HepG2 (cell line): ENCODE measurements around the gene PRR35. TPM values are rescaled to one million over a fixed set of nuclear protein-coding genes. Genes with fewer than 3 reads are reported as not detected.

Experiments
- ATAD3A ChIP-seq: sonication (generic); formaldehyde crosslinking; IDR thresholded peaks from 2 replicates; pipeline ENCODE4 v1.4.0; 2020; ENCODE audit warnings: missing genetic modification reagents
- BRF2 ChIP-seq: sonication (generic); formaldehyde crosslinking; IDR thresholded peaks from 2 replicates; pipeline ENCODE4 v1.8.1; 2022; ENCODE audit warnings: mild to moderate bottlenecking, missing genetic modification reagents
- HMG20B ChIP-seq: conservative IDR thresholded peaks from 2 replicates; pipeline ENCODE4 v1.6.1; 2016; ENCODE audit warnings: missing genetic modification reagents, missing compliant biosample characterization
- JARID2 ChIP-seq: sonication (generic); formaldehyde crosslinking; IDR thresholded peaks from 2 replicates; pipeline ENCODE4 v1.8.1; 2023; ENCODE audit warnings: missing genetic modification reagents, inconsistent platforms; ENCODE audit not compliant: insufficient replicate concordance
- KDM6A ChIP-seq: IDR thresholded peaks from 2 replicates; pipeline ENCODE4 v1.6.1; 2016; ENCODE audit warnings: low read depth
- MEF2D ChIP-seq: sonication (generic); formaldehyde crosslinking; IDR thresholded peaks from 2 replicates; pipeline ENCODE4 v1.5.1; 2020; ENCODE audit warnings: mild to moderate bottlenecking, missing genetic modification reagents
- MIXL1 ChIP-seq: IDR thresholded peaks from 2 replicates; pipeline ENCODE4 v1.6.1; 2016
- MTA1 ChIP-seq: sonication (generic); formaldehyde crosslinking; IDR thresholded peaks from 2 replicates; pipeline ENCODE4 v1.4.0; 2020; ENCODE audit warnings: missing genetic modification reagents, mild to moderate bottlenecking, borderline replicate concordance
- MXD3 ChIP-seq: IDR thresholded peaks from 2 replicates; pipeline ENCODE4 v1.6.1; 2016; ENCODE audit warnings: mild to moderate bottlenecking, missing biosample characterization, missing genetic modification reagents
- PATZ1 ChIP-seq: sonication (generic); formaldehyde crosslinking; IDR thresholded peaks from 2 replicates; pipeline ENCODE4 v1.4.0; 2020; ENCODE audit warnings: missing genetic modification reagents
- PTBP1 ChIP-seq: fragments of 200-400 bp; formaldehyde crosslinking; IDR thresholded peaks from 2 replicates; pipeline ENCODE4 v1.6.1; 2018; ENCODE audit warnings: low read length, low read depth; ENCODE audit not compliant: poor library complexity, severe bottlenecking
- SMARCC2 ChIP-seq: fragments of 450-650 bp; IDR thresholded peaks from 2 replicates; pipeline ENCODE4 v1.6.1; 2017; ENCODE audit warnings: antibody characterized with exemption, mild to moderate bottlenecking
- SPEN ChIP-seq: sonication (generic); formaldehyde crosslinking; IDR thresholded peaks from 2 replicates; pipeline ENCODE4 v1.5.1; 2020; ENCODE audit warnings: low read depth, mild to moderate bottlenecking, missing genetic modification reagents
- TOE1 ChIP-seq: sonication (generic); formaldehyde crosslinking; IDR thresholded peaks from 2 replicates; pipeline ENCODE4 v1.4.0; 2020; ENCODE audit warnings: mild to moderate bottlenecking, missing genetic modification reagents
- ZBTB37 ChIP-seq: sonication (generic); formaldehyde crosslinking; IDR thresholded peaks from 2 replicates; pipeline ENCODE4 v1.4.0; 2020; ENCODE audit warnings: mild to moderate bottlenecking, missing genetic modification reagents
- ZNF121 ChIP-seq: sonication (generic); formaldehyde crosslinking; IDR thresholded peaks from 2 replicates; pipeline ENCODE4 v1.5.0; 2020; ENCODE audit warnings: mild to moderate bottlenecking, missing genetic modification reagents
- ZNF30 ChIP-seq: sonication (generic); formaldehyde crosslinking; IDR thresholded peaks from 2 replicates; pipeline ENCODE4 v1.5.0; 2020; ENCODE audit warnings: mild to moderate bottlenecking, missing genetic modification reagents
- ZNF335 ChIP-seq: sonication (generic); formaldehyde crosslinking; IDR thresholded peaks from 2 replicates; pipeline ENCODE4 v1.4.0; 2020; ENCODE audit warnings: missing genetic modification reagents
- ZNF337 ChIP-seq: sonication (generic); formaldehyde crosslinking; IDR thresholded peaks from 2 replicates; pipeline ENCODE4 v1.5.1; 2020; ENCODE audit warnings: missing genetic modification reagents, low read depth, mild to moderate bottlenecking, borderline replicate concordance
- ZNF34 ChIP-seq: sonication (generic); formaldehyde crosslinking; IDR thresholded peaks from 2 replicates; pipeline ENCODE4 v1.4.0; 2020; ENCODE audit warnings: mild to moderate bottlenecking, missing genetic modification reagents, borderline replicate concordance
- ZNF354B ChIP-seq: sonication (generic); formaldehyde crosslinking; IDR thresholded peaks from 2 replicates; pipeline ENCODE4 v1.8.0; 2022; ENCODE audit warnings: mild to moderate bottlenecking, missing genetic modification reagents
- ZNF562 ChIP-seq: sonication (generic); formaldehyde crosslinking; IDR thresholded peaks from 2 replicates; pipeline ENCODE4 v1.8.0; 2022; ENCODE audit warnings: missing genetic modification reagents, borderline replicate concordance
- ZNF576 ChIP-seq: sonication (generic); formaldehyde crosslinking; IDR thresholded peaks from 2 replicates; pipeline ENCODE4 v1.4.0; 2020; ENCODE audit warnings: mild to moderate bottlenecking, missing genetic modification reagents
- ZNF589 ChIP-seq: sonication (generic); formaldehyde crosslinking; conservative IDR thresholded peaks from 2 replicates; pipeline ENCODE4 v1.8.0; 2022; ENCODE audit warnings: mild to moderate bottlenecking, moderate library complexity, missing genetic modification reagents
- ZNF670 ChIP-seq: sonication (generic); formaldehyde crosslinking; IDR thresholded peaks from 2 replicates; pipeline ENCODE4 v1.8.0; 2022; ENCODE audit warnings: mild to moderate bottlenecking, missing genetic modification reagents, borderline replicate concordance
- ZNF772 ChIP-seq: sonication (generic); formaldehyde crosslinking; IDR thresholded peaks from 2 replicates; pipeline ENCODE4 v1.5.0; 2020; ENCODE audit warnings: mild to moderate bottlenecking, missing genetic modification reagents
- polyA plus RNA-seq, 8 experiments: library from polyadenylated mRNA; depleted of rRNA in 3 of 8; stranded (reverse) in 7 of 8; unstranded in 1 of 8; fragments of >200 nt; fragmentation: Illumina TruSeq in 4 of 8; extraction: Trizol in 4 of 8; gene quantifications; 2 replicates each; pipeline versions ENCODE4 v1.2.1 to v1.2.3, GENCODE V29; 2011 to 2016; ENCODE audit warnings: low read depth in 4 of 8, missing spikeins in 1 of 8, mixed read lengths in 1 of 8; ENCODE audit not compliant: insufficient read depth in 1 of 8
- total RNA-seq, 5 experiments: library from RNA; depleted of rRNA; stranded (reverse); fragments of >200 nt; fragmentation: Illumina TruSeq; extraction: Trizol; gene quantifications; 2 replicates each; pipeline ENCODE4 v1.2.3, GENCODE V29; 2016; ENCODE audit warnings: low read depth in 1 of 5

Gene PRR35
- total and polyA plus RNA-seq, 2 of the 13 experiments (the other 11 are each of a cell fraction or from before 2014, with no cell fraction given) = 0.07 to 0.16 TPM

- no peak for TF ChIP-seq ZBTB37 (CRISPR knock-in tag)
- peak; percentile 99 for TF ChIP-seq MTA1 (CRISPR knock-in tag)
- TF ChIP-seq SMARCC2 = no peak
- TF ChIP-seq ZNF30 (CRISPR knock-in tag) = no peak
- no peak for TF ChIP-seq ZNF354B (CRISPR knock-in tag)
- no peak for TF ChIP-seq JARID2 (CRISPR knock-in tag)
- no peak for TF ChIP-seq TOE1
- TF ChIP-seq HMG20B (CRISPR knock-in tag) = no peak
- no peak for TF ChIP-seq ZNF121
- peak; percentile 84 for TF ChIP-seq MEF2D (CRISPR knock-in tag)
- no peak for TF ChIP-seq ATAD3A
- TF ChIP-seq MXD3 = no peak
- peak; percentile 29 for TF ChIP-seq PTBP1
- TF ChIP-seq ZNF335 (CRISPR knock-in tag) = no peak
- peak; percentile 54; the same call in 1 of the 2 replicates for TF ChIP-seq ZNF772
- peak; percentile 75; the same call in 1 of the 2 replicates for TF ChIP-seq SPEN (CRISPR knock-in tag)
- TF ChIP-seq BRF2 (CRISPR knock-in tag) = no peak
- TF ChIP-seq PATZ1 (CRISPR knock-in tag) = peak; percentile 91
- TF ChIP-seq ZNF670 = no peak; the same call in 1 of the 2 replicates
- TF ChIP-seq KDM6A (CRISPR knock-in tag) = peak; percentile 52; the same call in 1 of the 2 replicates
- TF ChIP-seq ZNF34 (CRISPR knock-in tag) = no peak
- TF ChIP-seq ZNF337 (CRISPR knock-in tag) = peak; percentile 79; the same call in 1 of the 2 replicates
- peak; percentile 46 for TF ChIP-seq MIXL1 (CRISPR knock-in tag)
- TF ChIP-seq ZNF589 = no peak
- TF ChIP-seq ZNF576 = no peak
- no peak for TF ChIP-seq ZNF562 (CRISPR knock-in tag)
Observed at GRCh38 chr16:558298-559020, 1.7 kb upstream of the PRR35 start (continued).
